ENCODE measurements around the gene ADCY4.

Gene ADCY4

GRCh38 chr14:24277071-24277470 is 57.8 kb downstream of the ADCY4 start:
- DNase-seq (ENCODE audit: low read depth, low spot score), result no peak

GRCh38 chr14:24274101-24274543 is 60.7 kb downstream of the ADCY4 start:
- DNase-seq (ENCODE audit: low read depth, low spot score), result no peak

GRCh38 chr14:24273422-24273998 is 61.4 kb downstream of the ADCY4 start:
- DNase-seq (ENCODE audit: low read depth, low spot score), result no peak

GRCh38 chr14:24272467-24272866 is 62.4 kb downstream of the ADCY4 start:
- DNase-seq (ENCODE audit: low read depth, low spot score), result no peak

GRCh38 chr14:24271834-24272263 is 63.0 kb downstream of the ADCY4 start:
- DNase-seq (ENCODE audit: low read depth, low spot score), result no peak

- DNase-seq (ENCODE audit: low read depth, low spot score), result peak; percentile 95
Measured at GRCh38 chr14:24271134-24271833, 63.6 kb downstream of the ADCY4 start, which contains the start of gene RABGGTA. RABGGTA (minus strand) TSS chr14:24271597; CDS start chr14:24271115, 482 bp downstream.

GRCh38 chr14:24270537-24271133 is 64.2 kb downstream of the ADCY4 start:
- no peak for DNase-seq (ENCODE audit: low read depth, low spot score)

- no peak for DNase-seq (ENCODE audit: low read depth, low spot score)
Measured at GRCh38 chr14:24269910-24270536, 64.8 kb downstream of the ADCY4 start.

- DNase-seq (ENCODE audit: low read depth, low spot score), result no peak
Measured at GRCh38 chr14:24269368-24269767, 65.5 kb downstream of the ADCY4 start.

Measured in astrocyte of the hippocampus (primary cell).